Measurements from ENCODE around the gene KHK.
"Not testable (repeated sequence)": the region's sequence is repeated elsewhere in the genome, so short reads cannot be mapped to it uniquely, and the experiment has no call there.

The KHK gene

DNA sequence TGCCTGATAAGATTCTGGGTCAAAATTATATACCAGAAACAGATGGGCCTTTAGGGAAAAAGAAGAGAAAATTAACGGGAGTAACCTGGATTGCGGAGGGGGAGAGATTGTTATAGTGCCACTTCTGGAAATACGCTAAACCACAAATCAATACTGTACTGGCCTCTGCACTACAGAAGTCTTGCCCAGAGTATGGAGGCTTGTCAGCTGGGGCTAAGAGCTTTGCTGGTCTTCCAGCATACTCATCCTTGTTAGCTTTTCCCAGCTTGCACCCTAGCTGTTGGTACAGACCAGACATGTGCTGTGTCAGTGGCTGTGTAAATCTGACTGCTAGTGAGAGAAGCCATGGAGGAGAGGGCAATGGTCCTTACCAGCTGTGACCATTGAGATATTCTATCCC lies 26.2 kb upstream of the KHK start:
- DNase-seq, result no peak

DNA sequence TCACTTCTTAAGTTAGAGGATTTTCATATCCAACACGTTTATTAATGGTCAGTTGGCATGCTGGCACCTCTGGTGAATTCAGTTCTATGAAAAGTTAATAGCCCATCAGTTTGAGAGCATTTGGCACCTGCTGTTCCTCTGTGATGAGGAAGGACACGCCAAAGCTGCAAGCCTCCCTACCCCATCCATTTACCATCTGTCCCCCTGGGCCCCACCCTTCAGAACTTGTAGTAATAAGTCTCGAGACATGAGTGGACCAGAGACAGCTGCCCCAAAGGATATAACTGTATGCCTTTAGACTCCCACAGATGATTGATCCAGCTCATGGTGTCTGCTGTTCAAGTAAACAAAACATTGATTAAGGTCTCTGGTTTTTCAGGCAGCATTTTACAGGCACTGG lies 21.4 kb upstream of the KHK start:
- no peak for DNase-seq

DNA sequence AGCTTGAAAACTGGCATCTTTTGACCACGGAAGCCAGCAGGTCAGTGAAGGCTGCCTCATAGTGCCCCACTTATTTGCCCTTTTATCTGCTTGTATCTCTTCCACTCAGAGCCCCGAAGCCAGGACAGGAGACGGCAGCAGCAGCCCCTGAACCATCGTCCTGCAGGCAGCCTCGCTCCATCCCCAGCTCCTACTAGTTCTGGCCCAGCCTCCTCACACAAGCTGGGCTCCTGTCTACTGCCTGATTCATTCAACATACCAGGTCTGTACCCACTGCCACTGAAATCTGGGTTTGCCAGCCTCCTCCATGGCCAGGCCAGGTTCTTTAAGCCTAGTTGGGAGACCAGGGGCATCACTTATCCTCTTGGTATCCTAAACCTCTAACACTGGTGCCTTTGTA lies 19.2 kb upstream of the KHK start:
- no peak for DNase-seq

DNA sequence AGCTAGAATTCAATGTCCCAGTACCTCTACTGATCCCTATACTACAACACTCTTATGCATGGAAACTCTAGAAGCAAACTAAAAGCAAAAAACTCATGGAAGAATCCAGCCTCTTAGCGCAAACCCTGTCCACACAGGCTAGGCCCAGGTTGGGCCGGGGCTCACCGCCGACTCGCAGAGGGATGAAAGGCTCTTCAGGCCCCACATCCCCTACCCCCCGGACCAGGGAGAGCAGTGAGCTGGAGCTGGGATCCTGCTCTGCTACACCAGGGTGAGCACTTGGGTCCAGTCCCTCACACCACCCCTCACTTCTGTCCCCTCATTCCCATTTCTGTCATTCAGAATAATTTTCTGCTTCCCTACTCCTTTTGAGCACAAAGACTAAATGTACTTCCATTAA lies 17.1 kb upstream of the KHK start:
- DNase-seq, result no peak

DNA sequence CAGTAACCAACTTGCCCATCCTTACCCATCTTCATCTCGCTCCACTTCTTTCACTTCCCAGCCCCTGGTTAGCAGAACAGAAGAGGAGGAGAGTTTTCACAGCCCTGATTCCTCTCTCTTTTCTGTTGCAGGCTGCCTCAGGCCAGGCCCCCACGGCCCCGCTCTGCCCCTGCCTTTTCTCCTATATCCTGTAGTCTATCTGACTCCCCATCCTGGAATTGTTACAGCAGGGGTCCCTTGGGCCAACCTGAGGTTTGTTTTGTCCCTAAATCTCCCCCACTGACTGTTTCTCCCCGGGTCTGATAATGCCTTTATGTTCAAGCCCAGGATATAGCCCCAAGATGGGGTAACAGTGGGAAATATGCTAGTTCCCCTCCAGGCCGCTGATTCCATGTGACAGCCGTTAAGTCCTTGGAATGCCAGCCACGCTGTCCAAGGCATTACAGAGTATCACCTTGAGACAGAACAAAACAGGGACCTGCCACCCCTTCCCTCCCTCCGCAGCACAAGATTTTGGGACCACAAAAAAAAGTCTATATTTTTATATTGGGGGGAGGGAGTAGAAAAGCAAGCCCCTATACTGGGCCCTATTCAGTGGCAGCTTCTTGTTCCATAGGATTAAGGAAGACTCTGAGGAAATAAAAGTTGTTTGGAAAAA lies 16.5 kb upstream of the KHK start:
- DNase-seq, result no peak

DNA sequence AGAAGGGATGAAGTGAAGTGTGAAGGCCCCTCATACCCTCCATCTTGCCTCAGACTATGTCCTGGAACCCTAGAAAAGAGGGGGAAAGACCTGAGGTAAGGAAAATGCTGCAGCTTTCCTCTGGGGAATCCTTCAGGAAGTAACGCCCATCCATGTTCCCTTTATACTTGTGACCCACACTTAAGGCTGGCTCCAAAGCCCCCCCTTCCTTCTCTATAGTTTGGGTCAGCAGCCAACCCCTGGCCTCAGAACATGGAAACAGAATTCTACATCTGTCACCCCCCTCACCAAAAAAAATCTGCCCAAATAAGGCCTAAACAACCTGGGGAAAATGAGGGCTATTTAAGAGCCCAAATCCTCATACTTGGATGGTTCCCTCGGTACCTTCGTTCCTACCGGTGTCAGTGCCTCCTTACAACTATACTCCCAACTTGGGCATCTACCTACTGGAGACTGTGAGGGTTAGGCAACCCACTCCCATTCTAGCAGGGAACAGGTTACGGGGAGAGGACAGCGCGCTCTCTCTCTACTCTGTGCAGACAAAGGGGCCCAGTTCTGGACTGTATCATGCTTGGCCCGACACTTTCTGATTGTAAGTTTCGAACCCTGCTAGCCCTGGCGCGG lies 15.8 kb upstream of the KHK start:
- DNase-seq, result no peak

DNA sequence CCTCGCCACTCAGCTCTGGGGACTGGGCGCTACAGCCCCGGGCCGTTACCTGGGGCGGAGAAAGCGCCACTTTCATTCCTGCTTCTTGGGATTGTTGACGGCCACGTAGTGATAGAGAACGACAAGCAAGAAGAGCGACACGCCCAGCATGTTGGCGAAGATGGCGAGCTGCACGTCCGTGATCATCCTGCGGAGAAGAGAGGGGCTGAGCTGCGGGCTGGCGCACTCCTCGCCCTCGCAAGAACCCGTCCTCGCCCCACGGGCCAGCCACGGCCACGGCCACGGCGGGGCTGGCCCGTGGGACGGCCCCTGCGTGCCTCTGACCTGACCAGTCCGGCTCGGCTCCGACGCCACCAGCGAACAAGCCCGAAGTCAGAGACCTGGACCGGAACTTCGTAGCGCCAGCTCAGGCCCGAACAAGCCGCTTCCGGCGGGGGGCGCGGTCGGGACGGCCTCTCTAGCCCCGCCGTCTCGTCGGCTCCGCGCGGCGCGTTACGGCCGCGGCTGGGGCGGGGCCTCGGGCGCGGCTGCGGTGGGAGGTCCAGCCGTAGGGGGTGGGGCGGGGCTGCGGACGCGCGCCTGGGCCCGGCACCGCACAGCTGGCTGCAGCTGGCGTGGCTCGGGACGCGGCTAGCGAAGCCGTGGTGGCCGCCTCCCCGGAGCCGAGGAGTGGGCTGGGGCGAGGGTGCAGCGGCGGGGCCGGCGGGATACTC lies 15.1 kb upstream of the KHK start, which contains the start of gene OST4:
TSS of gene OST4 (minus strand) at position 378 of the 713 bp plus-strand sequence.
- no peak for DNase-seq

DNA sequence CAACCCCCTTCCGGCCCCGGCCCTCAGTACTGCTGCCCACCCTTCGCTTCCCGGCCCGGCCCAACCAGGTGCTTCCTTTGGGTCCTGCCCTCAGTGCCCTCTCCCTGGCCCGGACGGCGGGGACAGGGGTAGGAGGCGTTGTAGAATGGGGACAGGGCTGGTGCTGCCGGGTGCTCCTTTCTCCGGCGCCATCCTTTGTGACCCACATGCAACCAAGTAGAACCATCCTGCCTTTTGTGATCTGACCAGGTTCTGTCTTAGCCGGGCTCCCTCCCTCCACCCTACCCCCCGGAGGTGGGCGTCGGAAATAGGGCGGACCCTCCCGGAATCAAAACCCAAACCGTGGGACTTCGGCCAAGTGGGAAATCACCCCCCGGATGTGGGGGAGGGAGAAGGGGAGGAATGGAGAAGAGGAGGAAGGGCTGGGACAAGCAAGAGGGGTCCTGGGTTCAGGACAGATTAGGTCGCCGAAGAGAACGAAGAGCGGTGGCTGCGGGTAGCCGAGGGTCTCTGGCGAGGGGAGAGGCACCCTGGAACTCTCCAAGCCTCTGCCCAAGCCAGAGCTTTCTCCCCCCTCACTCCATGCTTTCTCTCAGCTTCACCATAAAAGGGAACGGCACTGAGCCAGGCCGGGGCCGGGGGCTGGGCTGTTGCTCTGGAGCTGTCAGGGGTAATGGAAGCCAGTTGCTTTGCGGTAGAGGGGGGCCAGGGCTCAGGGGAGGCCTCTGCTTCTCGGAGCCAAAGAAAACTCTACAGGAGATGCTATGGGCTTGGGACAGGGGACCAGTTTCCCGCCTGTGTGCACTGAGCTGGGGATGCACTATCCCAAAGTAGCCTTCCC lies 14.4 kb upstream of the KHK start:
- DNase-seq, result no peak

DNA sequence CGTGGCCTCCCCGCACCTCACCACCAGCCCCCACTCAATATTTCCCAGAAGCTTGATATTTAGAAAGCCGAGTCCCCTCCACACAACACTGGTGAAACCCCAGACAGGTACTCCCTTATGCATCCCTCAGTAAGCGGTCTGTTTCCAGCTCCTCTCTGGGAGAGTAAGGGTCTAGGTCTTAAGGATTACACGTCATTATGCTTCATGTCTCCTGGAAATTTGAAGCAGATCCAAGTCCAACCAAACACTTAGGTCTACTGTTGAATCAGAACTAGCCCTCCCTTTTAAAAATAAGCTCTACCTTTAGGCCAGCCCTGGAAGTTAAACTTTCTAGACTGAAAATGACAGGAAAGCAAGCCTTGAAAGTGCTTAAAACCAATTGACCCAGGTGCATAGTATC lies 13.7 kb upstream of the KHK start:
- no peak for DNase-seq

DNA sequence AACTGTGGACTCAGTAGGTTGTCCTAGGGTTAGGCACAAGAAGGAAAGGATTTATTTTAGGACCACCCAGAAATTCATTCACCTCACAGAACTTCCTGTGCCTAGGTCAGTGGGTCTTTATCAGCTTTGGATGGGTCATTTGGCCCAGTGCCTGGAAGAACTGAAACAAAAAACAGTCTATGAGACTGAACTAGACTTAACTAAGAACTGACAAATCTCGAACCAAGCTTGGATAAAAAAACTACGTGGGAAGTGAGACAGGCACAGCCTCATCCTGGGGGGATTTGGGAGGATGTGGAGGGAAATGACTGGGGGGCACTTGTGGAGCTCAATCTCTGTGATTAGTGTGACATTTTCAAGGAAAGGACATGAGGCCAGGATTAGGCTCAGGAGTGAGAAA lies 12.8 kb upstream of the KHK start:
- DNase-seq, result no peak

DNA sequence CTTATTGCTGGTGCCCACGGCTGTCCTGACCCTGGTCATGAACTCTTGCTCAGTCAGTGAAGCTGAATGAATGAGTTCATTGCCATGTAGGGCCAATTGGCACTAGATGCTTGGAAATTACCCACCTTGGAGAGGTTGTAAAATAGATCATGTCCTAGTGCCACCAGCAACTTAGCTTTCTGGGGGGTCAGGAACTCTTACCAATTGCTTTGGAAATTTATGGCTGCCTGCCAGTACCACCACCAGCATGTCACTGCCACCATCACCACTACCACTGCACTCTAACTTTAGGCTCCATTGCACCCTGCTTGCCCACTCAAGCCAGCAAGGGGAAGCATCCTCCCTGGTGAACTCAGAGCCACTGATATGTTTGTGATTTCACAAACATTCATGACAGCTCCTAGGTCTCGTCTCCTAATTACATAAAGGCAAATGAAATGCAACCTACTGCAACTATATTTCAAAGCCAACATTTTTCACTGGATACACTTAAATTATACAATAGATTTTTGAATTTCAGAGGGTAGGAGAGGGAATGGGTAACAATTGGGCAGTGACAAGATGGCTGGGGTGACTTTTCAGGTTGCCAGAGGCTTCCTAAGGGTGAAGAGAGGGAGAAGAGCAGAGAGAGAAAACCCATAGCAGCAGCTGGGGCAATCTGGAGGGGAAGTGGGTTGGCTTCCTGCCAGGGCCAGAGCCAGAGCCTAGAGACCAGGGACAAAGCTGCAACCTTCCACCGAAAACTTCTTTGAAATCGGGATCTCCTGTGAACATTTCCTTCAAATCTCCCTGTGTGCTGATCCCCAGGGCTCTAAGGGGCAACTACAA lies 11.6 kb upstream of the KHK start:
- no peak for DNase-seq

DNA sequence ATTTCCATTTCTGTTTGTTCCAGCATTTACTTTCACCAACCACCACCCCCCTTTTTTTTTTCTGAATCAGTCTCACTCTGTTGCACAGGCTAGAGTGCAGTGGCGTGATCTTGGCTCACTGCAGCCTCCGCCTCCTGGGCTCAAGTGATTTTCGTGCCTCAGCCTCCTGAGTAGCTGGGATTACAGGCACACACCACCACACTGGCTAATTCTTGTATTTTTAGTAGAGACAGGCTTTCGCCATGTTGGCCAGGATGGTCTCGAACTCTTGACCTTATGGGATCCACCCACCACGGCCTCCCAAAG lies 11.1 kb upstream of the KHK start:
- not testable (repeated sequence) for DNase-seq

DNA sequence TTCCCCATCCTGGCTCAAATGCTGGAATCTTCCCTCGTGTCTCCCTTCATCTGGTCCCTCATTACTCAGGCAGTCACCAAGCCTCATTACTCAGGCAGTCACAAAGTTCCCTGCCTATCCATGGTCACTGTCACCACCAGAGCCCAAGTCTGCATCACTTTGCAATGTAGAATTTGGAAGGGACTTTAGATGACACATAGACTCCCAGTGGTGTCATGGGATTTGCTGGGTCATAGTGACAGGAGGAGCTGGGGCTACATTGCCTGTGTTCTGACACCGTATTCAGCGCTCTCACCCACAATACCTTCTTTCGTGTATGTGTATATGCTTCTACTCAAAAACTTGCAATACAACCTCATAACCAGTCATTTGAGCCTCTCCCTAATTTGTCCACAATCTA lies 10.2 kb upstream of the KHK start:
- no peak for DNase-seq

DNA sequence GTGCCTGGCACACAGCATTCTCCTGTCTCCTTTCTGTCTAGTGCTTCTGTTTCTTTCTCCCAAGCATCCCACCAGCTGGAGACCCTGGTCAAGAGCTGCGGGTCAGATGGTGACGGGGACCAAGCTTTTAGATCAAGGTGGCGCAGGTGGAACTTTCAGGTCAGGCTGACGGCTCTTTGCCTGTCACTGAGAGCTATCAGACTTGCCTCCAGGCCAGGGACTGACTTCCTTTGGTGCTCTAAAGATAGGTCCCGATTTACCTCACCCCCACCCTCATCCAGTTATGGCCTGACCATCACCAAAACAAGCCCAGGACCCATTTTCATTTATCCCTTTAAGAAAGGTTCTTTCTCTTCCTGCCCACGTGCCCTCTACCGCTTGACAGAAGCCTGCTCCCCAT lies 9.3 kb upstream of the KHK start:
- DNase-seq, result no peak

DNA sequence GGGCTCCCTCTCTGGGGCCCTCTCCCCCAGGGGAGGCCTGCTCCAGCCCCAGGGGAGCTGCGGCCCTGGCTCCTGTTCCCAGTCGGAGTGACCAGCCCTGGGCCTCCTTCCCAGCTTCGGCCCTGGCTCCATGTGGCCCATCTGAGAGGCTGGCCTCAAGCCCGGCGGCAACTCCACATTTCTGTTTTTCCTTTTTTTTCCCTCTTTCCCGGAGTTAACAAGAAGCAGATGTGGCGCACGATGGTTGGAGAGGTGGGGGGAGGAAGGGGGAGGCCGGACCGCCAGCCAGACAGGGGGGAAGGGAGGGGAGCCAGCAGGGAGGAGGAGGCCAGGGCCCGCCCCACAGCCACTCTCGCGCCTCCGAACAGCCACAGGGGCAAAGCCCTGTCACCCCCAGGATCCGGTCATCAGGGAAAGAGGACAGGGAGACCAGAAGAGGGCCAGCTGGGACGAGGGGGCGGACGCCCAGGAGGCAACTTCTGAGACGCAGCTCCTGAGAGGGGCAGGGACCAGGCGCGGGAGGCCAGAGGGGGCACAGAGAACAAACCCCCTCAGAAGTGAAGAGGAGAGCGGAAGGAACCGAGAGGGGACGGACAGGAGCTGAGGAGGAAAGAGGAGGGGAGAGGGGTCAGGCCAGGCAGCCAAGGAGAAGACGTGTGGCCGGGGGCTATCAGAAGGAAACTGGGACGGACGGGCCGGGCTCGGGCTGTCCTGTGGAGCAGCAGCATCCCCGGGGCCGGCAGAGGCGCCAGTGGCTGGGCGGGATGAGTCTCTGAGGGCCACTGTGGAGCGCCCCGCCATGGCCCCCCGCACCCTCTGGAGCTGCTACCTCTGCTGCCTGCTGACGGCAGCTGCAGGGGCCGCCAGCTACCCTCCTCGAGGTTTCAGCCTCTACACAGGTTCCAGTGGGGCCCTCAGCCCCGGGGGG lies 8.0 kb upstream of the KHK start, which contains the start of gene EMILIN1:
TSS of gene EMILIN1 (plus strand) at position 349 of the 928 bp plus-strand sequence. CDS start at position 800, 451 bp downstream.
- DNase-seq, result no peak

DNA sequence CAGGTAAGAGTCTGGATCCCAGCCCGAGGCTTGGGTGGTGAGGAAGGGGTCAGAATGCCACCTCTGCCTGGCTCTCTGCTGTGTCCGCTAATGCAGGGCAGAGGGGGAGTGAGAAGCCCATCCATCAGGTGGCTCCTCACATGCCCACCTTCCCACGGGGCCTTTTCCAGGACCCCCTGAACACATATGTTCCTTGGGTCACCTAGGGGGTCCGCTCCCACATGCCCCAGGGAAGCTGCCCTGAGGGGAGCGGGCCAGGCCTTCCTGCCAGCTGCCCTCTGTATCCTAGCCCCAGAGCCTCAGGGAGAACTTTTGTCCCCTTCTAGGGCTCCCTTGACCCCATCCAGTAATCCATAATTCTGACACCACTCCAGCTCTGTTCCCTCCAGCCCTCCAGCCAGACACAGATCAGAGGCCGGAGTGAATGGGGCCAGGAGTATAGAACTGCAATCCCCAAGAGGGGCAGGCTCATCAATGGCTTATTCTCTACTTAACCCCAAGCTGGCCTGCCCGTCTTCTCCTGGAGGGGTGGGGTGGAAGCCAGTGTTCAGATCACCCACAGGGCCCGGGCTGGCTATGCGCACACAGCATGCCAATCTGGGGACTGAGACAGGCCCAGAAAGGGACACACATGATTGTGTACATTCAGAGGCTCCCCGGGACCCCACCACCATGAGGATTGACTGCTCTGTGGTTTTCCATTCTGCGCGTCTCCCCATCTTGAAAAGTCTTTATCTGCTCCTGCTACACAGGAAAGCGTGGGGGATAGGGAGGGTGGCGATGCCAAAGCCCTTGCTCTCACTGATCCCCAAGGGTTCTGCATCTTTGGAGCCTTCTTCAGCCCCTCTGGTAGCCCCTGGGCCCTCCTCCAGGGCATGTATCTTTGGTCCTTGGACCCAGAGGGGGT lies 7.1 kb upstream of the KHK start:
- DNase-seq, result no peak

DNA sequence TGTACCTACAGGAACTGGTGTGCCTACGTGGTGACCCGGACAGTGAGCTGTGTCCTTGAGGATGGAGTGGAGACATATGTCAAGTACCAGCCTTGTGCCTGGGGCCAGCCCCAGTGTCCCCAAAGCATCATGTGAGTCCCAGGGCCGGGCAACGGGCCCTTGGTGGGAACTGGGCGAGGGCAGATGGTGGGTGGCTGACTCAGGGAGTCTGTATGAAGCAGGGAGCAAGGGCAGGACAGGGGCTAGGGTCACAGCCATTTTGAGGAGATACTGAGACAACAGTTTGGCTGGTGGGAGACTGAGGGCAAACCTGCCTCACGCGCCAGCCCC lies 6.5 kb upstream of the KHK start:
- no peak for DNase-seq

DNA sequence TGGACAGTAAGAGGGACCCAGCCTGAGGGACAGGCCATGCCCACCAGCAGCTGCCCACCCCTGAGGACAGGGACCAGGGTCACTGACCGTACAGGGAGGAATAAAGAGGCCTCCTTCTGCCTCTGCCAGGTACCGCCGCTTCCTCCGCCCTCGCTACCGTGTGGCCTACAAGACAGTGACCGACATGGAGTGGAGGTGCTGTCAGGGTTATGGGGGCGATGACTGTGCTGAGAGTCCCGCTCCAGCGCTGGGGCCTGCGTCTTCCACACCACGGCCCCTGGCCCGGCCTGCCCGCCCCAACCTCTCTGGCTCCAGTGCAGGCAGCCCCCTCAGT lies 6.0 kb upstream of the KHK start:
- DNase-seq, result no peak

DNA sequence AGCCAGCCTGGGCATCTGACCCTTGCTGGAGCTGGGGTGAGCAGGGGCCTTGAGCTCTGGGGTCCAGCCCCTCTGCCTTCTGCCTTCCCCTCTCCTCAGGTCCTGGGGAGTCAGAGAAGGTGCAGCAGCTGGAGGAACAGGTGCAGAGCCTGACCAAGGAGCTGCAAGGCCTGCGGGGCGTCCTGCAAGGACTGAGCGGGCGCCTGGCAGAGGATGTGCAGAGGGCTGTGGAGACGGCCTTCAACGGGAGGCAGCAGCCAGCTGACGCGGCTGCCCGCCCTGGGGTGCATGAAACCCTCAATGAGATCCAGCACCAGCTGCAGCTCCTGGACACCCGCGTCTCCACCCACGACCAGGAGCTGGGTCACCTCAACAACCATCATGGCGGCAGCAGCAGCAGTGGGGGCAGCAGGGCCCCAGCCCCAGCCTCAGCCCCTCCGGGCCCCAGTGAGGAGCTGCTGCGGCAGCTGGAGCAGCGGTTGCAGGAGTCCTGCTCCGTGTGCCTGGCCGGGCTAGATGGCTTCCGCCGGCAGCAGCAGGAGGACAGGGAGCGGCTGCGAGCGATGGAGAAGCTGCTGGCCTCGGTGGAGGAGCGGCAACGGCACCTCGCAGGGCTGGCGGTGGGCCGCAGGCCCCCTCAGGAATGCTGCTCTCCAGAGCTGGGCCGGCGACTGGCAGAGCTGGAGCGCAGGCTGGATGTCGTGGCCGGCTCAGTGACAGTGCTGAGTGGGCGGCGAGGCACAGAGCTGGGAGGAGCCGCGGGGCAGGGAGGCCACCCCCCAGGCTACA lies 4.4 kb upstream of the KHK start:
- no peak for DNase-seq
